HepG2 (cell line): ENCODE measurements around the gene SDHD. TPM values are rescaled to one million over a fixed set of nuclear protein-coding genes. Genes with fewer than 3 reads are reported as not detected.

Experiments
- KDM3A ChIP-seq: IDR thresholded peaks from 2 replicates; pipeline ENCODE4 v1.6.1; 2018; ENCODE audit warnings: low read depth, missing compliant biosample characterization
- REST ChIP-seq, 2 experiments: IDR thresholded peaks; 2 replicates each; pipeline ENCODE4 v1.6.1; 2011 to 2012; ENCODE audit warnings: low read length in 2 of 2, borderline replicate concordance in 1 of 2, low read depth in 1 of 2, mild to moderate bottlenecking in 1 of 2, moderate library complexity in 1 of 2
- TAF1 ChIP-seq: sonication (generic); formaldehyde crosslinking; IDR thresholded peaks from 2 replicates; pipeline ENCODE4 v1.4.0; 2020; ENCODE audit warnings: missing genetic modification reagents
- TFDP1 ChIP-seq: IDR thresholded peaks from 2 replicates; pipeline ENCODE4 v1.6.1; 2016; ENCODE audit warnings: missing compliant biosample characterization, missing genetic modification reagents, borderline replicate concordance
- ZNF24 ChIP-seq: fragments of 450-650 bp; IDR thresholded peaks from 2 replicates; pipeline ENCODE4 v1.6.1; 2017; ENCODE audit warnings: antibody characterized with exemption, mild to moderate bottlenecking
- ZNF552 ChIP-seq: sonication (generic); formaldehyde crosslinking; IDR thresholded peaks from 2 replicates; pipeline ENCODE4 v1.9.0; 2022; ENCODE audit warnings: missing genetic modification reagents, mild to moderate bottlenecking, borderline replicate concordance
- ZNF776 ChIP-seq: sonication (generic); formaldehyde crosslinking; IDR thresholded peaks from 2 replicates; pipeline ENCODE4 v1.4.0; 2020; ENCODE audit warnings: mild to moderate bottlenecking, missing genetic modification reagents
- ZNF790 ChIP-seq: sonication (generic); formaldehyde crosslinking; IDR thresholded peaks from 2 replicates; pipeline ENCODE4 v1.8.0; 2022; ENCODE audit warnings: missing genetic modification reagents, mild to moderate bottlenecking, borderline replicate concordance
- ZSCAN20 ChIP-seq: sonication (generic); formaldehyde crosslinking; IDR thresholded peaks from 2 replicates; pipeline ENCODE4 v1.4.0; 2020; ENCODE audit warnings: missing genetic modification reagents, mild to moderate bottlenecking, borderline replicate concordance
- ZSCAN9 ChIP-seq: IDR thresholded peaks from 2 replicates; pipeline ENCODE4 v1.6.1; 2016; ENCODE audit warnings: borderline replicate concordance
- polyA plus RNA-seq, 8 experiments: library from polyadenylated mRNA; depleted of rRNA in 3 of 8; stranded (reverse) in 7 of 8; unstranded in 1 of 8; fragments of >200 nt; fragmentation: Illumina TruSeq in 4 of 8; extraction: Trizol in 4 of 8; gene quantifications; 2 replicates each; pipeline versions ENCODE4 v1.2.1 to v1.2.3, GENCODE V29; 2011 to 2016; ENCODE audit warnings: low read depth in 4 of 8, missing spikeins in 1 of 8, mixed read lengths in 1 of 8; ENCODE audit not compliant: insufficient read depth in 1 of 8
- total RNA-seq, 5 experiments: library from RNA; depleted of rRNA; stranded (reverse); fragments of >200 nt; fragmentation: Illumina TruSeq; extraction: Trizol; gene quantifications; 2 replicates each; pipeline ENCODE4 v1.2.3, GENCODE V29; 2016; ENCODE audit warnings: low read depth in 1 of 5
- TF ChIP-seq, protein P1 (sequence below): sonication (generic); formaldehyde crosslinking; IDR thresholded peaks from 2 replicates; pipeline ENCODE4 v1.5.0; 2020; ENCODE audit warnings: mild to moderate bottlenecking, missing genetic modification reagents
- TF ChIP-seq, protein P2 (sequence below): sonication (generic); formaldehyde crosslinking; IDR thresholded peaks from 2 replicates; pipeline ENCODE4 v1.4.0; 2020; ENCODE audit warnings: mild to moderate bottlenecking, missing genetic modification reagents

The SDHD gene
- total and polyA plus RNA-seq, 2 of the 13 experiments (the other 11 are each of a cell fraction or from before 2014, with no cell fraction given) = 117 to 123 TPM

GRCh38 chr11:112086422-112087191 is at the start of gene SDHD, which contains the start of gene TIMM8B (continued):
- TF ChIP-seq ZNF552 (no peak), KDM3A (CRISPR knock-in tag) (peak; percentile 70; the same call in 1 of the 2 replicates), ZSCAN9 (peak; percentile 90), ZNF790 (no peak), TAF1 (peak; percentile 97), ZNF24 (no peak), ZNF776 (CRISPR knock-in tag) (peak; percentile 54; the same call in 1 of the 2 replicates), TFDP1 (CRISPR knock-in tag) (peak; percentile 61), ZSCAN20 (CRISPR knock-in tag) (no peak), REST (IDR thresholded peaks at IDR 0.05; ENCODE audit: borderline replicate concordance in 1 of 2, low read depth in 1 of 2, low read length in 2 of 2) (no peak)
- TF ChIP-seq, protein P1, sequence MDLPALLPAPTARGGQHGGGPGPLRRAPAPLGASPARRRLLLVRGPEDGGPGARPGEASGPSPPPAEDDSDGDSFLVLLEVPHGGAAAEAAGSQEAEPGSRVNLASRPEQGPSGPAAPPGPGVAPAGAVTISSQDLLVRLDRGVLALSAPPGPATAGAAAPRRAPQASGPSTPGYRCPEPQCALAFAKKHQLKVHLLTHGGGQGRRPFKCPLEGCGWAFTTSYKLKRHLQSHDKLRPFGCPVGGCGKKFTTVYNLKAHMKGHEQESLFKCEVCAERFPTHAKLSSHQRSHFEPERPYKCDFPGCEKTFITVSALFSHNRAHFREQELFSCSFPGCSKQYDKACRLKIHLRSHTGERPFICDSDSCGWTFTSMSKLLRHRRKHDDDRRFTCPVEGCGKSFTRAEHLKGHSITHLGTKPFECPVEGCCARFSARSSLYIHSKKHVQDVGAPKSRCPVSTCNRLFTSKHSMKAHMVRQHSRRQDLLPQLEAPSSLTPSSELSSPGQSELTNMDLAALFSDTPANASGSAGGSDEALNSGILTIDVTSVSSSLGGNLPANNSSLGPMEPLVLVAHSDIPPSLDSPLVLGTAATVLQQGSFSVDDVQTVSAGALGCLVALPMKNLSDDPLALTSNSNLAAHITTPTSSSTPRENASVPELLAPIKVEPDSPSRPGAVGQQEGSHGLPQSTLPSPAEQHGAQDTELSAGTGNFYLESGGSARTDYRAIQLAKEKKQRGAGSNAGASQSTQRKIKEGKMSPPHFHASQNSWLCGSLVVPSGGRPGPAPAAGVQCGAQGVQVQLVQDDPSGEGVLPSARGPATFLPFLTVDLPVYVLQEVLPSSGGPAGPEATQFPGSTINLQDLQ = no peak
- TF ChIP-seq, protein P2, sequence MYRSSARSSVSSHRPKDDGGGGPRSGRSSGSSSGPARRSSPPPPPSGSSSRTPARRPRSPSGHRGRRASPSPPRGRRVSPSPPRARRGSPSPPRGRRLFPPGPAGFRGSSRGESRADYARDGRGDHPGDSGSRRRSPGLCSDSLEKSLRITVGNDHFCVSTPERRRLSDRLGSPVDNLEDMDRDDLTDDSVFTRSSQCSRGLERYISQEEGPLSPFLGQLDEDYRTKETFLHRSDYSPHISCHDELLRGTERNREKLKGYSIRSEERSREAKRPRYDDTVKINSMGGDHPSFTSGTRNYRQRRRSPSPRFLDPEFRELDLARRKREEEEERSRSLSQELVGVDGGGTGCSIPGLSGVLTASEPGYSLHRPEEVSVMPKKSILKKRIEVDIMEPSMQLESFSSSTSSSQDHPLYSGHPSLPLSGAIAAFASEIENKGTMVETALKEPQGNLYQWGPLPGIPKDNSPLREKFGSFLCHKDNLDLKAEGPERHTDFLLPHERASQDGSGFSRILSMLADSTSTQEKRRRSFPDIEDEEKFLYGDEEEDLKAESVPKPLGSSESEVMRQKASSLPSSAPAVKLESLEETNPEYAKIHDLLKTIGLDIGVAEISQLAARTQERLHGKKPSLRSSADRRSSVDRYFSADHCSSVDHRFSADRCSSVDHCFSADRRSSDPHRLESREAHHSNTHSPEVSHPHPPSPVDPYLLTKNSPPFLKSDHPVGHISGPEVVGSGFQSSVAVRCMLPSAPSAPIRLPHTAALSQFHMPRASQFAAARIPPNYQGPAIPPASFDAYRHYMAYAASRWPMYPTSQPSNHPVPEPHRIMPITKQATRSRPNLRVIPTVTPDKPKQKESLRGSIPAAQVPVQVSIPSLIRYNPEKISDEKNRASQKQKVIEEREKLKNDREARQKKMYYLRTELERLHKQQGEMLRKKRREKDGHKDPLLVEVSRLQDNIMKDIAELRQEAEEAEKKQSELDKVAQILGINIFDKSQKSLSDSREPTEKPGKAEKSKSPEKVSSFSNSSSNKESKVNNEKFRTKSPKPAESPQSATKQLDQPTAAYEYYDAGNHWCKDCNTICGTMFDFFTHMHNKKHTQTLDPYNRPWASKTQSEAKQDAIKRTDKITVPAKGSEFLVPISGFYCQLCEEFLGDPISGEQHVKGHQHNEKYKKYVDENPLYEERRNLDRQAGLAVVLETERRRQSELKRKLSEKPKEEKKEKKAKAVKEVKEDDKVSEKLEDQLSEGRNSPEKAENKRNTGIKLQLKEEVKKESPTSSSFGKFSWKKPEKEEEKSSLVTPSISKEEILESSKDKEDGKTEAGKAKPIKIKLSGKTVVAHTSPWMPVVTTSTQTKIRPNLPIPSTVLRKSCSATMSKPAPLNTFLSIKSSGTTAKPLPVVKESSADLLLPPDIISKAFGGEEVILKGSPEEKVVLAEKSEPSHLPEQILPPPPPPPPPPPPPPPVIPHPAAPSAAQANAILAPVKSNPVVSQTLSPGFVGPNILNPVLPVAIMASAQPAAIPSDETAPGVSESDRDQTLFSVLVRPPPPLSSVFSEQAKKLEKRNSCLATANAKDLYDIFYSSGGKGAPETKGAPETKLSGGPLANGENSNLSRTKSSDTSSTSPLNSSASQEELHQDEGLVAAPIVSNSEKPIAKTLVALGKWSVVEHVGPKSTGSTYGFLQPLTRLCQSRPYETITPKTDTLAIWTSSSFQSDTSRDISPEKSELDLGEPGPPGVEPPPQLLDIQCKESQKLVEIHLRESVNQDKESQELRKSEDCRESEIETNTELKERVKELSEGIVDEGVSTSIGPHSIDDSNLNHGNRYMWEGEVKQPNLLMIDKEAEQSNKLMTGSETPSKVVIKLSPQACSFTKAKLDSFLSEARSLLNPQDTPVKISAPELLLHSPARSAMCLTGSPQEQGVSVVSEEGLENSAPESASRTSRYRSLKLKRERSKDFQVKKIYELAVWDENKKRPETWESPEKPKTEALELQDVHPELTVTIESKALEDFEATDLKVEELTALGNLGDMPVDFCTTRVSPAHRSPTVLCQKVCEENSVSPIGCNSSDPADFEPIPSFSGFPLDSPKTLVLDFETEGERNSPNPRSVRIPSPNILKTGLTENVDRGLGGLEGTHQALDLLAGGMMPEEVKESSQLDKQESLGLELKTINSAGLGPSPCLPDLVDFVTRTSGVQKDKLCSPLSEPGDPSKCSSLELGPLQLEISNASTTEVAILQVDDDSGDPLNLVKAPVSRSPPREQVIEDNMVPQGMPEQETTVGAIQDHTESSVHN (CRISPR knock-in tag) = no peak
